ENCODE measurements around the gene KL. TPM values are rescaled to one million over a fixed set of nuclear protein-coding genes. Genes with fewer than 3 reads are reported as not detected.

Gene KL
- total RNA-seq, 4 donors from 2014 or later = 0.34 to 2.8 (median 1.8) TPM

DNA sequence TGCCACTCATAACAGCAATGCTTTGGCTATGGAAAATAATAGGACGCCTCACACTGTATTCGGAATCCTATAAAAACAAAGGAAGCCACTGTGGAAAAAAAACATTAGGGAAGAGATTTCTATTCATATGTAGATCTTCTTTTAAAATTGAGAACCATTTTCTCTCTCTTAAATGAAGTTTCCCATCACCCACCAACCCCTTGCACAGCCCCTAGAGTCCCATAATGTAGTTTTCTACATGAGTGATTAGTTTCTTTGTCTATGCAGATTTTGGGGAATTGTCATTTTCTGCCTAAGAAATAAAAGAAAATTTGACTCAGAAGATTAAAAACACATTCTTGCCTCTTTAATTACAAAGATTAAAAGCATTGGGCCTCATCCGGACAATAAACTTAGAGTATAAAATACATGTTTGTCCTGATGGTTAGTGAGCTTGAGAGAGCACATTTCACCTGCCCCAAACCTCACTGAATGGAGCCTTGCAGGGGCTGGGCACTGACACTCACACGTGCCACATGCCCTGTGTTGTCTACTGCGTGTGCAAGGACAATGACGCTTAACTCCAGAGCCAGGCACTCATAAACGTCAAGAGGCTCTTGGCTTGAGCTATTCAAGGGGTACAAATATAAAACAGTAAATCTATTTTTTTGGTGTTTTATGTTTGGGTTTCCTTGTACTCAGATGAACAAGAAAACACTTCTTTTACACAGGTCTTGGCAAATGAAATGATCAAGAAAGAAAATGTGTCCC, 40.0 kb upstream of the KL start:
- WGBS, 2 donors = 79 to 84% methylated on average over 7 of the region's 7 CpGs
- DNase-seq (ENCODE audit: low spot score in 2 of 2) = peak in 1 of 2 donors; percentile 31
- intact Hi-C loops (cut with DNase I; ENCODE audit: low total_unique reads) = no loop called here

DNA sequence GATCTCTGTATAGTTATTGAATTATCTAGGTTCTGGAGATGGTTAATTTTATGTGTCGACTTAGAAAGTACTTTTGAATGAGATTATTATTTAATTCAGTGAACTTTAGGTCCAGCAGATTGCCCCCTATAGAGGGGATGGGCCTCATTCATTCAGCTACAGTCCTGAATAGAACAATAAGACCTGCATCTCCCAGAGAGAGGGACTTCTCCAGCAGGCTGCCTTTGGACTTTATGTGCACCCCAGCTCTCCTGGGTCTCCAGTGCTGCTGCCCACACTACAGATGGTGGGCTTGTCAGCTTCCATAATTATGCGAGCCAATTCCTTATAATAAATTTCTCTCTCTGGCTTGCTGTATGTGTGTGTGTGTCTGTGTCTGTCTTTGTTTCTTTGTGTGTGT, 39.3 kb upstream of the KL start:
- peak in 1 of 2 donors; percentile 3 for DNase-seq (ENCODE audit: low spot score in 2 of 2)
- TF ChIP-seq, protein P1, sequence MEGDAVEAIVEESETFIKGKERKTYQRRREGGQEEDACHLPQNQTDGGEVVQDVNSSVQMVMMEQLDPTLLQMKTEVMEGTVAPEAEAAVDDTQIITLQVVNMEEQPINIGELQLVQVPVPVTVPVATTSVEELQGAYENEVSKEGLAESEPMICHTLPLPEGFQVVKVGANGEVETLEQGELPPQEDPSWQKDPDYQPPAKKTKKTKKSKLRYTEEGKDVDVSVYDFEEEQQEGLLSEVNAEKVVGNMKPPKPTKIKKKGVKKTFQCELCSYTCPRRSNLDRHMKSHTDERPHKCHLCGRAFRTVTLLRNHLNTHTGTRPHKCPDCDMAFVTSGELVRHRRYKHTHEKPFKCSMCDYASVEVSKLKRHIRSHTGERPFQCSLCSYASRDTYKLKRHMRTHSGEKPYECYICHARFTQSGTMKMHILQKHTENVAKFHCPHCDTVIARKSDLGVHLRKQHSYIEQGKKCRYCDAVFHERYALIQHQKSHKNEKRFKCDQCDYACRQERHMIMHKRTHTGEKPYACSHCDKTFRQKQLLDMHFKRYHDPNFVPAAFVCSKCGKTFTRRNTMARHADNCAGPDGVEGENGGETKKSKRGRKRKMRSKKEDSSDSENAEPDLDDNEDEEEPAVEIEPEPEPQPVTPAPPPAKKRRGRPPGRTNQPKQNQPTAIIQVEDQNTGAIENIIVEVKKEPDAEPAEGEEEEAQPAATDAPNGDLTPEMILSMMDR (IDR thresholded peaks at IDR 0.05) = no peak
- no peak for TF ChIP-seq POLR2A (IDR thresholded peaks at IDR 0.05)
- intact Hi-C loops (cut with DNase I; ENCODE audit: low total_unique reads) = no loop called here
- 92 to 94% methylated on average over 2 of the region's 2 CpGs for WGBS, 2 donors
- no peak overlapping the region for H3K4me3 ChIP-seq (ENCODE audit: low read depth, poor library complexity, severe bottlenecking)

More for the DNA sequence above, 40.0 kb upstream of the KL start:
- no peak for TF ChIP-seq POLR2A (IDR thresholded peaks at IDR 0.05)
- TF ChIP-seq, protein P1 (IDR thresholded peaks at IDR 0.05) = no peak
- no peak overlapping the region for H3K4me3 ChIP-seq (ENCODE audit: low read depth, poor library complexity, severe bottlenecking)

DNA sequence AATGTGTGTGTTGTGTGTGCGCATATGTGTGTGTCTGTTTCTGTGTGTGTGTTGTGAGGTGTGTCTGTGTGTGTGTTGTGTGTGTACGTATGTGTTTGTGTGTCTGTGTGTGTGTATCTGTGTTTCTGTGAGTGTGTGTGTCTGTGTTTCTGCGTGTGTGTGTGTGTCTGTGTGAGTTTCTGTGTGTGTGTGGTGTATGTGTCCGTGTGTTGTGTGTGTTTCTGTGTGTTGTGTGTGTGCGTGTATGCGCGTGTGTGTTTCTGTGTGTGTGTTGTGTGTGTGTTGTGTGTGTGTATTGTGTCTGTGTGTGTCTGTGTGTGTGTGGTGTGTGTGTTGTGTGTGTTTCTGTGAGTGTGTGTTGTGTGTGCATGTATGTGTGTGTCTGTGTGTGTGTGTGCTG, 38.9 kb upstream of the KL start:
- intact Hi-C loops (cut with DNase I; ENCODE audit: low total_unique reads) = no loop called here
- H3K4me3 ChIP-seq (ENCODE audit: low read depth, poor library complexity, severe bottlenecking) = no peak overlapping the region
- peak in 1 of 2 donors; percentile 1 for DNase-seq (ENCODE audit: low spot score in 2 of 2)
- TF ChIP-seq, protein P1 (IDR thresholded peaks at IDR 0.05) = no peak
- no peak for TF ChIP-seq POLR2A (IDR thresholded peaks at IDR 0.05)
- 80 to 83% methylated on average over 7 of the region's 7 CpGs for WGBS, 2 donors

DNA sequence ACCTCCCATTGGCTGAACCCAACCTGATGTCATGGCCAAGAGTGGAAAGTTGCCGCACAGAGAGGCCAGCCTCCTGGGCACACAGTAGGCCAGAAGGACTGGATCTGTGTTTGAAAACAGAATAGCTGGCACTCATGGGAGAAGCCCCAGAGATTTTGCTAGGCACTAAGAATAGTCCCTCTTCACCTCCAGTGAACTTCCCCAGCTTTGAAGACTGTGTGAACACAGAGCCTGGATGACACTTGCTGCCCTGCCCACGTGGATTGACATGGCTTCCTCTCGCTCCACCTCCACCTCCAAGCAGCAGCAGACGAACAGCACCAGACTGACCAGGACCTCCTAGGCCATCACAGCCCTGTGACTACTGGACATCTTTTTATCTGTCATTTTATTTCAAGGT, 37.9 kb upstream of the KL start:
- intact Hi-C loops (cut with DNase I; ENCODE audit: low total_unique reads) = no loop called here
- H3K4me3 ChIP-seq (ENCODE audit: low read depth, poor library complexity, severe bottlenecking) = no peak overlapping the region
- TF ChIP-seq POLR2A (IDR thresholded peaks at IDR 0.05) = no peak
- WGBS, 2 donors = 74 to 86% methylated on average over 4 of the region's 4 CpGs
- no peak for DNase-seq (ENCODE audit: low spot score in 2 of 2)

DNA sequence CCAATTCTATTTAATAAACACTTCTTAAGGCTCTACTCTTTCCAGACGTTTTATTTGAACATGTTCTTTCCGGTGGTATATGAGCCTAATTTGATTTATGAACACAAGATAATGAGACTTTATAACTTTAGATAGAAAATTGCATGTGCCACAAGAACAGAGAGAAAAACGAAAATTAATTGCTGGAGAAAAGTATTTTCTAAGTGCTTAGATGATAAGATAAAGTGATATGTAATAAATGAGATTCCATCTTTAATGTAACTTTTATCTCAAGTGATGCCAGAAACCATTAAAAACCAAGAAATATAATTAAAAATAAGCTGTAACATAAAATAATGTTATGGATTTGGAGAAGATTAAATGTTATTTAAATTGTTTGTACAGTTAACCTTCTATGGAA, 33.2 kb upstream of the KL start:
- 46 to 47% methylated on average over 3 of the region's 3 CpGs for WGBS, 2 donors
- DNase-seq (ENCODE audit: low spot score in 2 of 2) = no peak
- no peak overlapping the region for H3K4me3 ChIP-seq (ENCODE audit: low read depth, poor library complexity, severe bottlenecking)
- intact Hi-C loops (cut with DNase I; ENCODE audit: low total_unique reads) = no loop called here
- no peak for TF ChIP-seq POLR2A (IDR thresholded peaks at IDR 0.05)
- TF ChIP-seq, protein P1 (IDR thresholded peaks at IDR 0.05) = no peak

DNA sequence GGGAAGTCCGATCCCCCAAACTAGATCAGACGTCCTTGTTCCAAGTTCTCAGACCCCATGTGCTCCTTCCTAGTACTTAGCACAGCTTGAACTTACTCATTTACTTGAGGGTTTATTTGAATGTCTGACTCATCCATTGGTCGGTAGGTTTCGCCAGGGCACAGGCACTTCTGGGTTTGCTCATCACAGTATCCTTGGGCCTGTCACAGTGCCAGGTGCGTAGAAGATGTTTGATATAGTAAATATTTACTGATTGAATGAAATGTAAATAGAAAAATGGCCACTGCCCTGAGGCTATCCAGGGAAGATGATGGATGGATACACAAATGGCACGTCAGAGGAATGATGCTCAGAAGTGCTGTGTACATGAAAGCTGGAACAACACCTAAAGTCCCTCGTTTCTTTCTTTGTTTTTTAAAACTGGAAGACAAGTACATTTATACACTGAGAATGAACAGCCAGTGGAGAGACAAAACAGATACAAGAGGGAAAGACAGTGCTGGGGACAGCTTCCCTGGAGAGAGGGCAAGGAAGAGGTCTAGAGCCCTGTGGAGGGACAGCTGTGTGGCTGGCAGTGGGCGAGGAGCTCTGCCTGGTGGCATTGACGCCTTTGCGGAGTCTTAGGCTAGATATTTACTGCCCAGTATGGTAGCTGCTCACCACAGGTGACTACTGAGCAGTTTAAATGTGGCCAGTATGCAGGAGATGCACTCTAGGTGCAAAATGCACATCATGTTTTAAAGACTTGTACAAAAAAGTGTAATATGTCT, 31.2 kb upstream of the KL start:
- no peak for TF ChIP-seq POLR2A (IDR thresholded peaks at IDR 0.05)
- TF ChIP-seq, protein P1 (IDR thresholded peaks at IDR 0.05) = no peak
- H3K4me3 ChIP-seq (ENCODE audit: low read depth, poor library complexity, severe bottlenecking) = no peak overlapping the region
- WGBS, 2 donors = 81 to 89% methylated on average over 10 of the region's 10 CpGs
- peak in 1 of 2 donors; percentile 45 for DNase-seq (ENCODE audit: low spot score in 2 of 2)
- intact Hi-C loops (cut with DNase I; ENCODE audit: low total_unique reads) = no loop called here
